ENCODE results near the gene PPTC7. TPM values are rescaled to one million over a fixed set of nuclear protein-coding genes. Genes with fewer than 3 reads are reported as not detected.
"Not testable (repeated sequence)": the region's sequence is repeated elsewhere in the genome, so short reads cannot be mapped to it uniquely, and the experiment has no call there.

Gene PPTC7
- total and polyA plus RNA-seq, 2 donors (not counting 1 experiment from before 2014, with no cell fraction given) = 6.9 to 12.5 TPM

GRCh38 chr12:110530511-110530910, 52.6 kb downstream of the PPTC7 start:
- no peaks in the 10 kb centered on the region for H3K36me3 ChIP-seq (ENCODE audit: control insufficient read depth, insufficient read depth, low read length)
- no peaks in the 10 kb centered on the region for H3K79me2 ChIP-seq (ENCODE audit: control insufficient read depth, insufficient read depth, low read length)
- no peak for TF ChIP-seq CTCF (conservative IDR thresholded peaks at IDR 0.05 in 1 of 2, IDR thresholded peaks at IDR 0.05 in 1 of 2; ENCODE audit: low read depth in 1 of 2, low read length in 2 of 2)
- TF ChIP-seq EZH2 (IDR thresholded peaks at IDR 0.05; ENCODE audit: low read length, missing control alignments) = no peak
- DNase-seq (ENCODE audit: low read depth in 2 of 2) = no peak
- H4K20me1 ChIP-seq (ENCODE audit: control insufficient read depth, extremely low read depth, insufficient read depth, low read length) = no peaks in the 10 kb centered on the region
- no peak overlapping the region for H3K9ac ChIP-seq (ENCODE audit: insufficient read depth, low read length)
- no peak overlapping the region for H3K4me3 ChIP-seq (replicated peaks in 1 of 4; ENCODE audit: control extremely low read depth in 1 of 4, insufficient read depth in 1 of 4, low read depth in 3 of 4, low read length in 4 of 4)
- no peak overlapping the region for H3K27ac ChIP-seq (ENCODE audit: insufficient read depth, low read length)
- peaks cover 15% of the 10 kb centered on the region for H3K4me1 ChIP-seq (ENCODE audit: control insufficient read depth, extremely low read depth, insufficient read depth, low read length)
- no peaks in the 10 kb centered on the region for H3K27me3 ChIP-seq (ENCODE audit: control insufficient read depth, insufficient read depth, low read length)
- no peak overlapping the region for H2AFZ ChIP-seq (ENCODE audit: low read length)
- no peak overlapping the region for H3K4me2 ChIP-seq (ENCODE audit: extremely low read depth, insufficient read depth, low read length)
- H3K9me3 ChIP-seq (ENCODE audit: control insufficient read depth, insufficient read depth, low read depth, low read length) = no peaks in the 10 kb centered on the region

GRCh38 chr12:110528277-110528839, 54.8 kb downstream of the PPTC7 start:
- no peak for DNase-seq (ENCODE audit: low read depth in 2 of 2)
- Histone ChIP-seq H4K20me1 (ENCODE audit: control insufficient read depth, extremely low read depth, insufficient read depth, low read length) (no peaks in the 10 kb centered on the region), H3K36me3 (ENCODE audit: control insufficient read depth, insufficient read depth, low read length) (no peaks in the 10 kb centered on the region), H3K4me2 (ENCODE audit: extremely low read depth, insufficient read depth, low read length) (no peak overlapping the region), H3K9me3 (ENCODE audit: control insufficient read depth, insufficient read depth, low read depth, low read length) (no peaks in the 10 kb centered on the region), H3K79me2 (ENCODE audit: control insufficient read depth, insufficient read depth, low read length) (no peaks in the 10 kb centered on the region), H3K9ac (ENCODE audit: insufficient read depth, low read length) (no peak overlapping the region), H3K27me3 (ENCODE audit: control insufficient read depth, insufficient read depth, low read length) (no peaks in the 10 kb centered on the region), H3K4me1 (ENCODE audit: control insufficient read depth, extremely low read depth, insufficient read depth, low read length) (peaks cover 12% of the 10 kb centered on the region), H2AFZ (ENCODE audit: low read length) (no peak overlapping the region), H3K27ac (ENCODE audit: insufficient read depth, low read length) (no peak overlapping the region), H3K4me3 (replicated peaks in 1 of 4; ENCODE audit: control extremely low read depth in 1 of 4, insufficient read depth in 1 of 4, low read depth in 3 of 4, low read length in 4 of 4) (no peak overlapping the region)
- TF ChIP-seq CTCF (conservative IDR thresholded peaks at IDR 0.05 in 1 of 2, IDR thresholded peaks at IDR 0.05 in 1 of 2; ENCODE audit: low read depth in 1 of 2, low read length in 2 of 2) (no peak), EZH2 (IDR thresholded peaks at IDR 0.05; ENCODE audit: low read length, missing control alignments) (no peak)

GRCh38 chr12:110520876-110521712, 62.0 kb downstream of the PPTC7 start:
- not testable (repeated sequence) for H3K4me2 ChIP-seq (ENCODE audit: extremely low read depth, insufficient read depth, low read length); H3K79me2 ChIP-seq (ENCODE audit: control insufficient read depth, insufficient read depth, low read length); DNase-seq (ENCODE audit: low read depth in 2 of 2); H3K4me1 ChIP-seq (ENCODE audit: control insufficient read depth, extremely low read depth, insufficient read depth, low read length); H3K36me3 ChIP-seq (ENCODE audit: control insufficient read depth, insufficient read depth, low read length); H3K27me3 ChIP-seq (ENCODE audit: control insufficient read depth, insufficient read depth, low read length); H2AFZ ChIP-seq (ENCODE audit: low read length); H4K20me1 ChIP-seq (ENCODE audit: control insufficient read depth, extremely low read depth, insufficient read depth, low read length); H3K4me3 ChIP-seq (replicated peaks in 1 of 4; ENCODE audit: control extremely low read depth in 1 of 4, insufficient read depth in 1 of 4, low read depth in 3 of 4, low read length in 4 of 4); H3K9ac ChIP-seq (ENCODE audit: insufficient read depth, low read length); H3K27ac ChIP-seq (ENCODE audit: insufficient read depth, low read length); H3K9me3 ChIP-seq (ENCODE audit: control insufficient read depth, insufficient read depth, low read depth, low read length)

GRCh38 chr12:110518014-110518413, 65.1 kb downstream of the PPTC7 start:
- H3K9me3 ChIP-seq (ENCODE audit: control insufficient read depth, insufficient read depth, low read depth, low read length); H3K9ac ChIP-seq (ENCODE audit: insufficient read depth, low read length); H3K36me3 ChIP-seq (ENCODE audit: control insufficient read depth, insufficient read depth, low read length); H3K27ac ChIP-seq (ENCODE audit: insufficient read depth, low read length); H3K4me2 ChIP-seq (ENCODE audit: extremely low read depth, insufficient read depth, low read length); H4K20me1 ChIP-seq (ENCODE audit: control insufficient read depth, extremely low read depth, insufficient read depth, low read length); H3K27me3 ChIP-seq (ENCODE audit: control insufficient read depth, insufficient read depth, low read length); H3K79me2 ChIP-seq (ENCODE audit: control insufficient read depth, insufficient read depth, low read length); DNase-seq (ENCODE audit: low read depth in 2 of 2); H2AFZ ChIP-seq (ENCODE audit: low read length); H3K4me3 ChIP-seq (replicated peaks in 1 of 4; ENCODE audit: control extremely low read depth in 1 of 4, insufficient read depth in 1 of 4, low read depth in 3 of 4, low read length in 4 of 4); H3K4me1 ChIP-seq (ENCODE audit: control insufficient read depth, extremely low read depth, insufficient read depth, low read length): not testable (repeated sequence)

Measured in fibroblast of lung (primary cell).